ENCODE data around the gene TMEM186.

The TMEM186 gene

DNA sequence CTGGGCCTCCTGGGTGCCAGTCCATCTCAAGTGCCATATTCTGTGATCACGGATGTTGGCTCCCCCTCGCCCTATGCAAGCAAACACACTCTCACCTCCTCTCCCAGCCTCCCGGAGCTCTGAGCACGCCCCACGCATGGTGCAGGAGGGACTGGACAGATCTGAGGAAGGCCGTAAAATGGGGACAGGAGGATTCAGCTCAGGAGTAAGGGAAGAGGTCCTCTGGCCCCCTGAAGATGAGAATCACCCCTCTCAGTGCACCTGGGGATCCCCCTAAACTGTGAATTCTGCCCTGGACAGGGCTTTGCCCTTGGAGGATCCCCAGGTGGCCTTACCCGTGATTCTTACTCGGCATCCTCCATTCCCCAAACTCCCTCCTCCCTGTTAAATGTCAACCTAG is 15.6 kb downstream of the TMEM186 start:
- no peak for TF ChIP-seq CTCF (IDR thresholded peaks at IDR 0.05; ENCODE audit: insufficient read depth, low read depth, low read length, missing control alignments)
- H3K4me3 ChIP-seq (ENCODE audit: low read length) = no peak overlapping the region
- no peak for DNase-seq (ENCODE audit: low read depth)

DNA sequence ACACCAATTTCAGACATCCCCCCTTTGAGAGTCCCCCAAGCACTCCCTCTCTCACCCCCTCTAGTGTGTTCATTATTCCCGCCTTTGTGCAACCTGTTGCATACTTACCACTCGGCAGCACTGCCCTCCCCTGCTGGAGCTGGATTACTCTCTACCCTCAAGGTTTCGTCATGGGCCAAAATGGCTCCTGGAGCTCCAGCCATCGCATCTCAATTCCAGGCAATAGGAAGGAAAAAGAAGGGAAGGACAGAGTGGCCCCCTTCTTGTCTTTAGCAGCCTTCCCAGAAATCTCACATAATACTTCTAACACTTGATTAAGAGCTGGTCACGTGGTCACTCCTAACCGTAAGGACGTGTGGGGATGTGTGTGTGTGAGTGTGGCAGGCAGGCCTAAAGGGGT is 20.2 kb downstream of the TMEM186 start:
- H3K4me3 ChIP-seq (ENCODE audit: low read length) = no peak overlapping the region
- TF ChIP-seq CTCF (IDR thresholded peaks at IDR 0.05; ENCODE audit: insufficient read depth, low read depth, low read length, missing control alignments) = no peak
- DNase-seq (ENCODE audit: low read depth) = no peak

GRCh38 chr16:8776129-8776584 is 21.3 kb downstream of the TMEM186 start:
- TF ChIP-seq CTCF (IDR thresholded peaks at IDR 0.05; ENCODE audit: insufficient read depth, low read depth, low read length, missing control alignments) = no peak

DNA sequence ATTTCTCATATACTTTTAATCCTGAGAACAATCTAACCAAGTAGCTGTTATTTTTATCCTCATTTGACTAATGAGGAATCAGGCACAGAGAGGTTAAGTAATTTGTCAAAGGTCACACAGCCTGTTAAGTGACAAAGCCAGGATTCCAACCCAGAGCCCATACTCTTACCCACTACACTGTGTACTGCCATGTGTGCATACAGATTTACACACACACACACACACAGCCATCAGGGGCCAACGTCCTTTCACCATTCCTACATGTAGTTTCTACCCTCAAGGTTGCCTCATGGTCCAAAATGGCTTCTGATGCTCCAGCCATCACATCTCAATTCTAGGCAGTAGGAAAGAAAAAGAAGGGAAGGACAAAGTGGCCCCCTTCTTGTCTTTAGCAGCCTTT is 22.1 kb downstream of the TMEM186 start:
- no peak for DNase-seq (ENCODE audit: low read depth)
- H3K4me3 ChIP-seq (ENCODE audit: low read length) = no peak overlapping the region
- TF ChIP-seq CTCF (IDR thresholded peaks at IDR 0.05; ENCODE audit: insufficient read depth, low read depth, low read length, missing control alignments) = no peak

More at GRCh38 chr16:8776129-8776584, 21.3 kb downstream of the TMEM186 start:
- DNase-seq (ENCODE audit: low read depth) = peak; percentile 93
- H3K4me3 ChIP-seq (ENCODE audit: low read length) = no peak overlapping the region

GRCh38 chr16:8774208-8774607 is 23.2 kb downstream of the TMEM186 start:
- TF ChIP-seq CTCF (IDR thresholded peaks at IDR 0.05; ENCODE audit: insufficient read depth, low read depth, low read length, missing control alignments) = no peak
- no peak for DNase-seq (ENCODE audit: low read depth)
- H3K4me3 ChIP-seq (ENCODE audit: low read length) = no peak overlapping the region

GRCh38 chr16:8773537-8773936 is 23.9 kb downstream of the TMEM186 start:
- no peak for DNase-seq (ENCODE audit: low read depth)
- TF ChIP-seq CTCF (IDR thresholded peaks at IDR 0.05; ENCODE audit: insufficient read depth, low read depth, low read length, missing control alignments) = no peak
- no peak overlapping the region for H3K4me3 ChIP-seq (ENCODE audit: low read length)

DNA sequence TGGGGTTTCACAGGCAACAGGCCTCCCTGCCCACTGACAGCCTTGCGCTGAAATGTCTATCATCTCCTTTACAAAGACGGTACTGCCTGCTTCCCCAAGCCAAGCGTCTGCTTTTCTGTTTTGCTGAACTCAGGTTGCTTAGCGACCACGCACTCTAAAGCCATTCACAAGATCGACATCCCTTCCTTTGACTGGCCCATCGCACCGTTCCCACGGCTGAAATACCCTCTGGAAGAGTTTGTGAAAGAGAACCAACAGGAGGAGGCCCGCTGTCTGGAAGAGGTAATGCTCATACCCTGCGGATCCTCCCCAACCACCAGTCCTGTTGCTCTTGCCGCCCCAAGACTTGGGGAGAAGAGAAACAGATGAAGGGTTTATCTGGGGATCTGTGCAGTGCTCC is 28.7 kb downstream of the TMEM186 start:
- no peak for TF ChIP-seq CTCF (IDR thresholded peaks at IDR 0.05; ENCODE audit: insufficient read depth, low read depth, low read length, missing control alignments)
- DNase-seq (ENCODE audit: low read depth) = no peak
- H3K4me3 ChIP-seq (ENCODE audit: low read length) = no peak overlapping the region
